H1 (cell line): ENCODE measurements around the gene SEMA4F.

Experiments used
- CHD1 ChIP-seq: IDR thresholded peaks from 2 replicates; pipeline ENCODE4 v1.6.1; 2012; ENCODE audit warnings: low read depth, low read length, improper control_type of control experiment
- CHD2 ChIP-seq: IDR thresholded peaks from 2 replicates; pipeline ENCODE4 v1.6.1; 2012; ENCODE audit warnings: low read length, improper control_type of control experiment
- CTCF ChIP-seq, 3 experiments: IDR thresholded peaks; 1 replicate in 2 of 3; 2 replicates in 1 of 3; pipeline versions ENCODE4 v1.5.1 to v1.6.1; 2011; ENCODE audit warnings: low read length in 3 of 3, mild to moderate bottlenecking in 3 of 3, inconsistent platforms in 2 of 3, low read depth in 1 of 3, moderate library complexity in 1 of 3; ENCODE audit not compliant: insufficient read depth in 1 of 3; ENCODE audit errors: control extremely low read depth in 1 of 3
- EGR1 ChIP-seq: IDR thresholded peaks from 2 replicates; pipeline ENCODE4 v1.6.1; 2011; ENCODE audit warnings: low read depth, low read length, borderline replicate concordance
- EP300 ChIP-seq, 2 experiments: IDR thresholded peaks; 1 replicate in 1 of 2; 2 replicates in 1 of 2; pipeline ENCODE4 v1.6.1; 2011 to 2012; ENCODE audit warnings: low read depth in 2 of 2, low read length in 2 of 2, mild to moderate bottlenecking in 2 of 2, borderline replicate concordance in 1 of 2, inconsistent platforms in 1 of 2, moderate library complexity in 1 of 2
- EZH2 ChIP-seq: fragments of 200-600 bp; sonication (generic); IDR thresholded peaks from 2 replicates; pipeline ENCODE4 v1.7.1; 2012; ENCODE audit warnings: low read depth, mild to moderate bottlenecking, moderate library complexity, low read length, inconsistent platforms; ENCODE audit not compliant: severe bottlenecking
- JUND ChIP-seq: IDR thresholded peaks from 2 replicates; pipeline ENCODE4 v1.6.1; 2011; ENCODE audit warnings: mild to moderate bottlenecking, improper control_type of control experiment, low read length
- PHF8 ChIP-seq: fragments of 200-600 bp; sonication (generic); conservative IDR thresholded peaks from 2 replicates; pipeline ENCODE4 v1.7.1; 2012; ENCODE audit warnings: low read depth, mild to moderate bottlenecking, inconsistent platforms, low read length, moderate library complexity
- POLR2A ChIP-seq, 2 experiments: IDR thresholded peaks; 1 replicate in 1 of 2; 2 replicates in 1 of 2; pipeline ENCODE4 v1.6.1; 2011; ENCODE audit warnings: low read depth in 2 of 2, low read length in 2 of 2, mild to moderate bottlenecking in 2 of 2; ENCODE audit errors: control extremely low read depth in 1 of 2
- POLR2AphosphoS5 ChIP-seq: IDR thresholded peaks from 2 replicates; pipeline ENCODE4 v1.6.1; 2011; ENCODE audit warnings: low read depth, low read length
- RAD21 ChIP-seq, 2 experiments: IDR thresholded peaks in 1 of 2; conservative IDR thresholded peaks in 1 of 2; 2 replicates each; pipeline ENCODE4 v1.6.1; 2011; ENCODE audit warnings: low read depth in 2 of 2, low read length in 2 of 2, improper control_type of control experiment in 1 of 2, inconsistent platforms in 1 of 2, mild to moderate bottlenecking in 1 of 2, moderate library complexity in 1 of 2
- TF ChIP-seq, protein P1 (sequence below): IDR thresholded peaks from 2 replicates; pipeline ENCODE4 v1.6.1; 2011; ENCODE audit warnings: low read length, improper control_type of control experiment

DNA sequence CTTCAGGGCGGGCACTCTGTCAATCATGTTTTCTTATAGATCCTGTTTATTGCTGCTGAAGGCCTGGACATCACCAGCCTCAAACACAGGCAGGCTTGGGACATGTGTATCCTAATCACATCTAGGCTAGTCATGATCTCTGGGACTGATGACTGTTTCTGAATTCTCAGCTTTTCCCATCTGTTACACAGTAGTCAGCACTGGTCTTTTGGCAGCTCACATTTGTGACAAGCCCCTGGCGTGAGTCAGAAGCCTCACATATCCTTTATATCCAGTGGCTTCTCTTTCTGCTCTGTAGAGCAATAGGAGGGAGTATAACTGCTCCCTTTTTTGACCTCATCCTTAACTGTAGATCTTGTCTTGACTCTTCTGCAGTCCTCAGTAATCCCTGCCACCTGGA is 4.5 kb downstream of the SEMA4F start:
- TF ChIP-seq, protein P1, sequence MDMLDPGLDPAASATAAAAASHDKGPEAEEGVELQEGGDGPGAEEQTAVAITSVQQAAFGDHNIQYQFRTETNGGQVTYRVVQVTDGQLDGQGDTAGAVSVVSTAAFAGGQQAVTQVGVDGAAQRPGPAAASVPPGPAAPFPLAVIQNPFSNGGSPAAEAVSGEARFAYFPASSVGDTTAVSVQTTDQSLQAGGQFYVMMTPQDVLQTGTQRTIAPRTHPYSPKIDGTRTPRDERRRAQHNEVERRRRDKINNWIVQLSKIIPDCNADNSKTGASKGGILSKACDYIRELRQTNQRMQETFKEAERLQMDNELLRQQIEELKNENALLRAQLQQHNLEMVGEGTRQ, result no peak
- TF ChIP-seq CTCF (IDR thresholded peaks at IDR 0.05; ENCODE audit: control extremely low read depth in 1 of 3, insufficient read depth in 1 of 3, low read depth in 1 of 3, low read length in 3 of 3) (no peak), POLR2AphosphoS5 (no peak), POLR2A (IDR thresholded peaks at IDR 0.05; ENCODE audit: control extremely low read depth in 1 of 2, low read depth in 2 of 2, low read length in 2 of 2) (no peak), EP300 (IDR thresholded peaks at IDR 0.05; ENCODE audit: borderline replicate concordance in 1 of 2, low read depth in 2 of 2, low read length in 2 of 2) (no peak), EZH2 (no peak), CHD2 (no peak), PHF8 (no peak), CHD1 (no peak), JUND (no peak), RAD21 (IDR thresholded peaks at IDR 0.05 in 1 of 2, conservative IDR thresholded peaks at IDR 0.05 in 1 of 2; ENCODE audit: low read depth in 2 of 2, low read length in 2 of 2) (no peak), EGR1 (no peak)
